Liver (tissue), 9 donors: ENCODE measurements around the gene CACNA1S. TPM values are rescaled to one million over a fixed set of nuclear protein-coding genes. Genes with fewer than 3 reads are reported as not detected.

ENCODE experiments used
- DNase-seq: peaks from one replicate; pipeline ENCODE4 v3.0.0-alpha.2; 2017; ENCODE audit warnings: low spot score
- H3K27ac ChIP-seq, 2 donors: one replicate each; pipeline ENCODE4 v1.7.0; 2013; ENCODE audit warnings: inconsistent platforms in 2 of 2, low read length in 2 of 2, control low read depth in 1 of 2, low read depth in 1 of 2, mild to moderate bottlenecking in 1 of 2
- H3K27me3 ChIP-seq, 4 donors: one replicate each; pipeline versions ENCODE4 v1.6.1 to v1.7.0; 2013; ENCODE audit warnings: low read length in 3 of 4, inconsistent platforms in 1 of 4, mild to moderate bottlenecking in 1 of 4, moderate library complexity in 1 of 4; ENCODE audit not compliant: control insufficient read depth in 4 of 4, insufficient read depth in 4 of 4
- H3K36me3 ChIP-seq, 4 donors: one replicate each; pipeline versions ENCODE4 v1.6.1 to v1.7.0; 2013; ENCODE audit warnings: low read length in 3 of 4, mild to moderate bottlenecking in 3 of 4, low read depth in 1 of 4, moderate library complexity in 1 of 4; ENCODE audit not compliant: control insufficient read depth in 4 of 4, insufficient read depth in 3 of 4
- H3K4me1 ChIP-seq, 4 donors: one replicate each; pipeline versions ENCODE4 v1.6.1 to v1.7.0; 2013; ENCODE audit warnings: low read length in 3 of 4, mild to moderate bottlenecking in 3 of 4, moderate library complexity in 1 of 4; ENCODE audit not compliant: control insufficient read depth in 4 of 4, insufficient read depth in 4 of 4
- H3K4me3 ChIP-seq, 3 donors: one replicate each; pipeline versions ENCODE4 v1.6.1 to v1.7.0; 2013; ENCODE audit warnings: low read length in 3 of 3, control low read depth in 1 of 3, low read depth in 1 of 3, mild to moderate bottlenecking in 1 of 3
- H3K9ac ChIP-seq, 2 donors: one replicate each; pipeline ENCODE4 v1.7.0; 2013; ENCODE audit warnings: low read length in 2 of 2, mild to moderate bottlenecking in 2 of 2, moderate library complexity in 2 of 2, control low read depth in 1 of 2, low read depth in 1 of 2
- H3K9me3 ChIP-seq, 4 donors: one replicate each; pipeline versions ENCODE4 v1.6.1 to v1.7.0; 2013; ENCODE audit warnings: low read length in 3 of 4; ENCODE audit not compliant: control insufficient read depth in 4 of 4
- EGR1 ChIP-seq, 2 donors: IDR thresholded peaks; 2 replicates each; pipeline ENCODE4 v1.6.1; 2016 to 2018; ENCODE audit warnings: antibody characterized with exemption in 2 of 2, low read depth in 2 of 2
- GABPA ChIP-seq, 2 donors: IDR thresholded peaks in 1 of 2; conservative IDR thresholded peaks in 1 of 2; 2 replicates each; pipeline ENCODE4 v1.6.1; 2016; ENCODE audit warnings: antibody characterized with exemption in 2 of 2, mild to moderate bottlenecking in 1 of 2, moderate library complexity in 1 of 2
- HNF4A ChIP-seq, 2 donors: conservative IDR thresholded peaks; 2 replicates each; pipeline ENCODE4 v1.6.1; 2016; ENCODE audit warnings: antibody characterized with exemption in 2 of 2, mild to moderate bottlenecking in 2 of 2
- HNF4G ChIP-seq: IDR thresholded peaks from 2 replicates; pipeline ENCODE4 v1.6.1; 2016; ENCODE audit warnings: antibody characterized with exemption
- NR2F2 ChIP-seq: IDR thresholded peaks from 2 replicates; pipeline ENCODE4 v1.6.1; 2016; ENCODE audit warnings: antibody characterized with exemption
- RAD21 ChIP-seq, 2 donors: IDR thresholded peaks; 2 replicates each; pipeline ENCODE4 v1.6.1; 2016; ENCODE audit warnings: antibody characterized with exemption in 2 of 2, mild to moderate bottlenecking in 2 of 2
- RXRA ChIP-seq, 2 donors: IDR thresholded peaks; 2 replicates each; pipeline ENCODE4 v1.6.1; 2017 to 2018; ENCODE audit warnings: antibody characterized with exemption in 2 of 2, mild to moderate bottlenecking in 1 of 2
- SP1 ChIP-seq: IDR thresholded peaks from 2 replicates; pipeline ENCODE4 v1.6.1; 2018; ENCODE audit warnings: antibody characterized with exemption, mild to moderate bottlenecking
- WGBS: extraction: QIAGEN DNeasy Blood & Tissue Kit; methylation state at CpG from one replicate; pipeline ENCODE4 v1.1.7; 2013; 5-methylcytosine and 5-hydroxymethylcytosine counted together
- polyA plus RNA-seq, 2 donors: library from polyadenylated mRNA; stranded (reverse) in 1 of 2; unstranded in 1 of 2; fragments of 200-250 nt in 1 of 2; fragments of >200 nt in 1 of 2; fragmentation: Nextera tagmentation in 1 of 2; extraction: Ambion mirVana in 1 of 2; gene quantifications; one replicate each; pipeline versions ENCODE4 v1.2.1 to v1.2.3, GENCODE V29; 2013 to 2015
- total RNA-seq, 2 donors: library from RNA; depleted of rRNA; stranded (reverse); fragments of >200 nt; gene quantifications; one replicate each; pipeline ENCODE4 v1.2.3, GENCODE V29; 2014
- TF ChIP-seq, protein P1 (sequence below): fragments of 150-350 bp; IDR thresholded peaks from 2 replicates; pipeline ENCODE4 v1.5.1; 2017; ENCODE audit warnings: improper control_type of control experiment, low read depth, low read length; ENCODE audit not compliant: missing input control
- TF ChIP-seq, protein P2 (sequence below): IDR thresholded peaks from 2 replicates; pipeline ENCODE4 v1.6.1; 2016; ENCODE audit warnings: antibody characterized with exemption
- TF ChIP-seq, protein P3 (sequence below): IDR thresholded peaks from 2 replicates; pipeline ENCODE4 v1.6.1; 2016; ENCODE audit warnings: antibody characterized with exemption
- donor health status: healthy.
- donor health status: healthy.
- donor health status: healthy.
- donor health status: healthy.
- donor health status: healthy.

CACNA1S gene
- total and polyA plus RNA-seq, 4 donors, result under 0.01 to 0.33 TPM; not detected in 2

DNA sequence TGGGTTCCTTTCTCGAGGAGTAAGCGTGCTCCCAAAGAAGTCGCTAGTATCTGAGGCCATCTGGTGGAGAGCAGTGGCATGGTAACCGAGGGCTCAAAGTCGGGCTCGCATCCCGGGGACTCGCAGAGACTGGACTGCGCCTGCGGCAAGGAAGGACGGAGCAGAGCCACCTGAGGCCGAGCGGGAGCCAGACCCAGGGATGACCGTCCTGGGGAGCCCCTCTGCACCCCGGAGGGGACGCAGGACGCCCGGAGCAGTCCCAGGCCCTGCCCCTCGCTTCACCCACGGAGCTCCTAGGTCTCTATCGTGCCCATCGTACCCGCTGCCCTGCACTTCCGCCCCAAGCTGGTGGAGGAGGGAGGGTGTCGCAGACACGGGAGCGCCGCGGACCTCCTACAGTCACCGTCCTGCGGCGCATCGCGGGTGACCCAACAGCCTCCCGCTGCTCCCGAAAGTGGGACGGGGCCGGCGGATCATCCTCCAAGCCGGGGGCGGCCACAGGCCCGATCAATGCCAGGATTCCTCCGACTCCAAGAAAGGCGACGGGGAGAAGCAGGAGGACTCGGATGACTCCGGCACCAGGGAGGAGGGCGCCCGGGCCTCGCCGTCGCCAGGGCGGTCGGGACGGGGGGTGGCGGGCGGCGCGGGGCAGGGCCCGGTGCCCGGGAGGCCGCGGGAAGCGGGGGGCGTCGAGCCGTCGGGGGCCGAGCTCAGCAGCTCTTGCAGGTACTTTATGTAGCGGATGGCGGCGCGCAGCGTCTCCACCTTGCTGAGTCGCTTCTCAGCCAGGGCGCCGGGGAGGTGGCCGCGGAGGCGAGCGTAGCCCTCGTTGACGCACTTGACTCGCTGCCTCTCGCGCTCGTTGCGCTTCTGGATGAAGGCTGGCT lies 2.3 kb upstream of the CACNA1S start:
- WGBS, result 9% methylated on average over 88 of the region's 88 CpGs
- no peak overlapping the region for H3K27ac ChIP-seq
- H3K27me3 ChIP-seq, result peaks cover 0 to 5% (median 0%) of the 10 kb centered on the region in 4 donors
- no peaks in the 10 kb centered on the region for H3K9me3 ChIP-seq
- TF ChIP-seq HNF4A (conservative IDR thresholded peaks at IDR 0.05) (peak; percentile 19 to 29), GABPA (IDR thresholded peaks at IDR 0.05 in 1 of 2, conservative IDR thresholded peaks at IDR 0.05 in 1 of 2) (no peak), RXRA (IDR thresholded peaks at IDR 0.05) (peak in 1 of 2 donors; percentile 4), RAD21 (IDR thresholded peaks at IDR 0.05) (peak; percentile 92 to 93), EGR1 (IDR thresholded peaks at IDR 0.05; ENCODE audit: low read depth in 2 of 2) (no peak)
- TF ChIP-seq, protein P1, sequence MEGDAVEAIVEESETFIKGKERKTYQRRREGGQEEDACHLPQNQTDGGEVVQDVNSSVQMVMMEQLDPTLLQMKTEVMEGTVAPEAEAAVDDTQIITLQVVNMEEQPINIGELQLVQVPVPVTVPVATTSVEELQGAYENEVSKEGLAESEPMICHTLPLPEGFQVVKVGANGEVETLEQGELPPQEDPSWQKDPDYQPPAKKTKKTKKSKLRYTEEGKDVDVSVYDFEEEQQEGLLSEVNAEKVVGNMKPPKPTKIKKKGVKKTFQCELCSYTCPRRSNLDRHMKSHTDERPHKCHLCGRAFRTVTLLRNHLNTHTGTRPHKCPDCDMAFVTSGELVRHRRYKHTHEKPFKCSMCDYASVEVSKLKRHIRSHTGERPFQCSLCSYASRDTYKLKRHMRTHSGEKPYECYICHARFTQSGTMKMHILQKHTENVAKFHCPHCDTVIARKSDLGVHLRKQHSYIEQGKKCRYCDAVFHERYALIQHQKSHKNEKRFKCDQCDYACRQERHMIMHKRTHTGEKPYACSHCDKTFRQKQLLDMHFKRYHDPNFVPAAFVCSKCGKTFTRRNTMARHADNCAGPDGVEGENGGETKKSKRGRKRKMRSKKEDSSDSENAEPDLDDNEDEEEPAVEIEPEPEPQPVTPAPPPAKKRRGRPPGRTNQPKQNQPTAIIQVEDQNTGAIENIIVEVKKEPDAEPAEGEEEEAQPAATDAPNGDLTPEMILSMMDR, result peak; percentile 86
- TF ChIP-seq, protein P2, sequence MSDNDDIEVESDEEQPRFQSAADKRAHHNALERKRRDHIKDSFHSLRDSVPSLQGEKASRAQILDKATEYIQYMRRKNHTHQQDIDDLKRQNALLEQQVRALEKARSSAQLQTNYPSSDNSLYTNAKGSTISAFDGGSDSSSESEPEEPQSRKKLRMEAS, result no peak
- TF ChIP-seq, protein P3, sequence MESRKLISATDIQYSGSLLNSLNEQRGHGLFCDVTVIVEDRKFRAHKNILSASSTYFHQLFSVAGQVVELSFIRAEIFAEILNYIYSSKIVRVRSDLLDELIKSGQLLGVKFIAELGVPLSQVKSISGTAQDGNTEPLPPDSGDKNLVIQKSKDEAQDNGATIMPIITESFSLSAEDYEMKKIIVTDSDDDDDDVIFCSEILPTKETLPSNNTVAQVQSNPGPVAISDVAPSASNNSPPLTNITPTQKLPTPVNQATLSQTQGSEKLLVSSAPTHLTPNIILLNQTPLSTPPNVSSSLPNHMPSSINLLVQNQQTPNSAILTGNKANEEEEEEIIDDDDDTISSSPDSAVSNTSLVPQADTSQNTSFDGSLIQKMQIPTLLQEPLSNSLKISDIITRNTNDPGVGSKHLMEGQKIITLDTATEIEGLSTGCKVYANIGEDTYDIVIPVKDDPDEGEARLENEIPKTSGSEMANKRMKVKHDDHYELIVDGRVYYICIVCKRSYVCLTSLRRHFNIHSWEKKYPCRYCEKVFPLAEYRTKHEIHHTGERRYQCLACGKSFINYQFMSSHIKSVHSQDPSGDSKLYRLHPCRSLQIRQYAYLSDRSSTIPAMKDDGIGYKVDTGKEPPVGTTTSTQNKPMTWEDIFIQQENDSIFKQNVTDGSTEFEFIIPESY, result no peak
- no peak overlapping the region for H3K9ac ChIP-seq
- H3K4me1 ChIP-seq, result peaks cover 0 to 9% (median 4%) of the 10 kb centered on the region in 4 donors
- H3K36me3 ChIP-seq, result no peaks in the 10 kb centered on the region
- peak; percentile 71 for DNase-seq
- peak overlapping the region; percentile 56 to 64 (median 63) for H3K4me3 ChIP-seq

DNA sequence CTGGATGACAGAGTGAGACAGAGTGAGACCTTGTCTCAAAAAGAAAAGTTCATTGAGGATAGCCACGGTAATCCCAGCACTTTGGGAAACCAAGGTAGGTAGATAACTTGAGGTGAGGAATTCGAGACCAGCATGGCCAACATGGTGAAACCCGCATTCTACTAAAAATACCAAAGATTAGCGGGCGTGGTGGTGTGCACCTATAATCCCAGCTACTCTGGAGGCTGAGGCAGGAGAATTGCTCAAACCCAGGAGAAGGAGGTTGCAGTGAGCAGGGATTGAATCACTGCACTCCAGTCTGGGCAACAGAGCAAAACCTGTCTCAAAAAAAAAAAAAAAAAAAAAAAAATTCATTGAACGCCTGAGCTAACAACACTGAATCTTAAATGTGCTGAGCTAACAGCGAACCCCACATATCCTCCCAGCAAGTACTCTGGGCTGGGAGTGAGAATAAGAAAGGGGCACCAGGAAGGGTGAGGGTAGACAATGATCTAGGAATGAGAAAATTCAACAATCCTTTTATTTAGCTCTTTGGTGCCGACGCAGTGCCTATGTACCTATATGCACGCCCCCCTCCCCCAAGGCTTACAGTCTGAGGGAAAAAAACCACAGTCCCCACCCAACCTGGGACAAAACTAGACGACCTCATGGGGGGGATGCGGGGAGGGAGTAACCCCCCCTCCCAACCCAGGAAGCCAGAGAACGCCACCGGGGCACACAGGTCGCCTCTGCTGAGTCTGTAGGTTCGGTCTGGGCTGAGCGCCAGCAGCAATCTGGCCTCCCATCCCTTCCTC lies 1.4 kb upstream of the CACNA1S start:
- WGBS, result 40% methylated on average over 17 of the region's 17 CpGs

More for the DNA sequence above, 1.4 kb upstream of the CACNA1S start:
- Histone ChIP-seq H3K9ac (no peak overlapping the region), H3K4me3 (no peak overlapping the region), H3K9me3 (no peaks in the 10 kb centered on the region), H3K27me3 (peaks cover 0 to 5% (median 0%) of the 10 kb centered on the region in 4 donors), H3K27ac (no peak overlapping the region), H3K4me1 (peaks cover 0 to 9% (median 4%) of the 10 kb centered on the region in 4 donors), H3K36me3 (no peaks in the 10 kb centered on the region)
- TF ChIP-seq HNF4A (conservative IDR thresholded peaks at IDR 0.05) (no peak), RXRA (IDR thresholded peaks at IDR 0.05) (no peak), RAD21 (IDR thresholded peaks at IDR 0.05) (no peak), SP1 (no peak), HNF4G (no peak), NR2F2 (no peak)
- TF ChIP-seq, protein P1, result no peak
- DNase-seq, result no peak
